KBM-7 (cell line): ENCODE data around the gene BABAM2.
"Not testable (repeated sequence)": the region's sequence is repeated elsewhere in the genome, so short reads cannot be mapped to it uniquely, and the experiment has no call there.

Source experiments
- DNase-seq: peaks from one replicate; pipeline ENCODE4 v3.0.0-alpha.2; 2015
- in situ Hi-C: fragments of 300-500 bp; cut with MboI; formaldehyde crosslinking; loops from 2 replicates; pipeline ENCODE4 v1.14.3; 2020; ENCODE audit warnings: low sequenced_read_pairs, low pct_unique_long_range_greater_than_20kb, mixed read lengths

Gene BABAM2

DNA sequence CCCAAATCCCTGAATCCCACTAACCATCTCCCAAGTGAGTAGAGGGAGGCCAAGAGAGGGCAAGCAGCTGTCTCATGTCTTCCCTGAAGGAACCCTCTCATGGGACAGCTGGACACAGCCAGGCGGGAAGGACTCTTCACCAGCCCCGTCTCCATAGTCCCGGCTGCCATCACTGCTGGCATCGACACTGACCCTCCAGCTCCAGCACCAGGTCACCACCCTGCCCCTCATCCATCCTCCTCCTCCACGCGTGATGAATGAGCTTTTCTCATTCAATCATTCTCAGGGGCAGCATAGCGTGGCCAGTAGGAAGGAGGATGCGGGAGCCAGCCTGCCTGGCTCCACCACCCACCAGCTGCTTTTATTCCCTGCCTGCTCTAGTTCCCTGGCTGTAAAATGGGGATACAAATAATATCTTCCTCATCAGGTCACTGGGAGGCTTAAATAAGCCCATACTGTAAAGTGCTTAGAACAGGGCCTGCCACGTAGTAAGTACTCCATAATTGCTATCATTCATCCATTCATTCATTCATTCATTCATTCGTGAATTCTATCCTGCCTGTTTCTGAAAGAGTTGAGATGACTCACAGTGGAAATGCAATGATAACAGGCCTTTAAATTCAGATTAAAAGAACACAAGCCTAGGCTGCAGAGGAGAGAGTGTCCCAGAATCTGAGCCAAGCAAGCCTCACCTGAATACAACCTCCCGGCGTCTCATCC lies 471.6 kb downstream of the BABAM2 start:
- in situ Hi-C loops = no loop called here
- DNase-seq = no peak

DNA sequence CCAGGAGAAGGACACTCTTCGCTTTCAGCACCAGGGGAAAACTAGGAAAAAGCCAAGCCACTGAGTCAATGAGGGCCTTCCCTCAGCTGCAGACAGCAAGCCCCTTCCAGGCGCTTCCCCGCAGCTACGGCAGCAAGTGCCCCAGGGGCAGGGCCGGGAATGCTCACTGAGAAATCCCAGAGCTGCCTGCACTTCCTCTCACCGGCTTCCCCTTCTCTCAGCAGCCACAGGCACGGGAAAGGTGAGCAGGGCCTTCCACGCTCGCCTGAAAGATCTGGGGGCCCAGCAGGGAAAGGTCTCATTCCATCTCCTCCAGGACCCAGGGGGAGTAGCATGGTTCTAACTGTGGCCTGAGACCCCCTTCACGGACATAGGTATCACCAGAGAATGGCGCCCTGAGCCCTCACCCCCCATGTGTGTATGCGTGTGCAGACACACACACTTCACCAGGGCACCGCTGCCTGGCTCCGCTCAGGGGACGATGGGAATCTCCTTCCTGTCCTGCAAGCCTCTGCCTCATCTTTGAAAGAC lies 472.5 kb downstream of the BABAM2 start:
- no peak for DNase-seq
- in situ Hi-C loops = no loop called here

DNA sequence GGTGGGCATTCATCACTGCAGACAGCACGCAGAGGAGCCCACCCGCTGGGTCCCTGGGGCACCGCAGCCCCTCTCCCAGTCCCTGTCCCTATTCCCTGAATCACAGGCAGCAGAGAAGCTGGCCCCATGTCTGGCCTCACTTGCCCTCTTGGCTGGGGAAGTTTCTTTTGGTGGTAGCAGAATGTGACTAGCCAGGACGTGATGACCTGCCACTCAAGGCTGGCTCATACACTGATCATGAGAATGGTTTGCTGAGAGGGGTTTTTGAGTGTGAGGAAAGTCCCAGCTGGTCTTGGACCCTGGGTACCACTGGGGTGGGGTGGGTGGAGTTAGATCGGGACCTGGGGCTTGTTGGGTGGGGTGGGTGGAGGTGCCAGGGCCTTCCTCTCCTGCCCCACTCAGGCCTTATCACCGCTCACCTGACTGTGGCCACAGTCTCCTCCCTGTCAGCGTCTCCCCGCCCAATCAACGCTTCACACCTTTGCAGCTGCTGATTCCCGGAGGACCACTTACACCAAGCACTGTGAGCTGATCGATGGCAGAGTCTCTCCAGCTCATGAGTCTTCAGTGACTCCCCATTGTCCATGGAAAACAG lies 473.3 kb downstream of the BABAM2 start:
- no peak for DNase-seq
- in situ Hi-C loops = no loop called here

DNA sequence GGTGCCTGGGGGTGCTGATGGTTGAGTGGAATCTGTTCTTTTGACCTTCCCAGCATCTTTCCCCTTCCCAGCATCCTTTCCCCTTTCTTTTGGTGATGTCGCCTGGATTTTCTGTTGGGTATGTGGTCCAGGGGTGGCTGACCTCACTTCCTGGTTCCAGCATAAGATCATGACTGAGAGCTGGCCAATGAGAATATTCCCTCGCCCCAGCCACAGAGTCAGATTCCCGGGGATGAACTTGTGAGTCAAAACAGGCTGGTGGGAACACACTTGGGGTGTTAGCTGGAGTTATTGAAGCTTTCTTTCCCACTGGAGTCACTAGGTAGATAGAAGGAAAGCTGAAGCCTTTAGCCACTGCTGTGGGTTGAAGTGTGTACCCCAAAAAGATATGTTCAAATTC lies 474.1 kb downstream of the BABAM2 start:
- in situ Hi-C loops = no loop called here
- no peak for DNase-seq

DNA sequence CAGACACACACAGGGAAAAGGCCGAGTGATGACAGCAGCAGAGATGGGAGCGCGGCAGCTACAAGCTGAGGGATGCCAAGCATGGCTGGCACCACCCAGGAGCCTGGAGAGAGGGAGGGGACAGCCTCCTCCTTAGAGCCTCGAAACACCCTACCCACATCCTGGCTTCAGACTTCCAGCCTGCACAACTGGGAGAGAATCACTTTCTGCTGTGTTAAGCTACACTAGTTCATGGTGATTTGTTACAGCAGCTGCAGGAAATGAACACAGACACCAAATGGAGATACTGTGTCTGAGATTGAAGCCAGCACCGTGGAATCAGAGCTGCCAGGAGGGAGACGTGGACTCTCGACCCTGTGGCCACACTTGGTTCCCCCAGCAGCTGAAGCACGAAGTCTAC lies 474.6 kb downstream of the BABAM2 start:
- no peak for DNase-seq
- in situ Hi-C loops = no loop called here

DNA sequence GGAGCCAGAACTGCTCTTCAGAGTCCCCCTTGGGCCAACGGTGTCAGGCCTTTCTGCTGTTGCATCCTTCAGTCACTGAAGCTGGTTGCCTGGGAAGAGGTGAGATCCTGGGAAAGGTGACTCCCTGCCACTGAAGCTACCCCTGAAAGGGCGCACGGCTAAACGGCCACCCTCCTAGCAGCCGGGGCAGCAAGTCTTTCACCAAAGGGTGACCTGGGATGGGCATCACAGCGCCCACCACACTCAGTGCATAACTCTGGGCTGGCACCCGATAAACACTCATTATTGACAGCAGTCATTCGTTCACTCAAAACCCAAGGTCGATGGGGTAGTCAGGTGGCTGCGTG lies 475.6 kb downstream of the BABAM2 start:
- in situ Hi-C loops = no loop called here

DNA sequence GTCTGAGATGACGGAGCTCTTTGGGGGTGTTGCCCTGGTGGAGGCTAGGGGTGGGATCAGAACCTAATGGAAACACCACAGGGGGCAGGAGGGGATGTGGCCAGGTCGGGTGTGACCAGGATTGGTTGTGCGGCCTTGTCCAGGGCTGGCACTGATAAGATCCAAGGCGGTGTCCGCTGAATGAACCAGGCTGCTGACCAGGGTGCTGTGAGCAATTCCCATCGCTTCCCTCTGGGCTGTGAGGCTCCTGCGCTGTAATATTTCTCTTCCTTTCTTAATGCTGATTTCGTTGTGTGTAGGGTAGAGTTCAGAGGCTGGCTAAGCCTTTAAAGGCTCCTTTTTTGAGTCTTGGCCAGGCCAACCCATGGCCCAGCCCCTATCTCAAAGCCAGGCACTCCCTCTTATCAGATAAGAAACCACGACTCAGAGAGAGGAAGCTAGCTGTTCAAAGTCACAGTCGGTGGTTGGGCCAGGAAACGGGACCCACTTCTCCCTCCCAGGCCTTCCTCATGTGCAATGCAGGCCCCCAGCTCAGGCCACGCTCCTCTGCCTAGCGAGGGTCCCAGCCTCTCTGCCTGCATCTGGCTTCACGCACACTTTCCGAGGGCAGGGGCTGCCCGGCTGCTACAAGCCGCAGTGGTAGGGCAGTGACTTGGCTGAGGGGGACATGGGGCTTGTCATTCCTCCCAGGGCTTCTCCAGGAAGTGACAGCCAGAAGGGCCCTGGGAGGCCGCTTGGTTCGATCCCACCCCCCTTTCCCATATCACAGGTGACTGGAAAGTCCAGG lies 476.2 kb downstream of the BABAM2 start:
- DNase-seq = peak; percentile 97
- in situ Hi-C loops = no loop called here

More for the DNA sequence above, 475.6 kb downstream of the BABAM2 start:
- no peak for DNase-seq

DNA sequence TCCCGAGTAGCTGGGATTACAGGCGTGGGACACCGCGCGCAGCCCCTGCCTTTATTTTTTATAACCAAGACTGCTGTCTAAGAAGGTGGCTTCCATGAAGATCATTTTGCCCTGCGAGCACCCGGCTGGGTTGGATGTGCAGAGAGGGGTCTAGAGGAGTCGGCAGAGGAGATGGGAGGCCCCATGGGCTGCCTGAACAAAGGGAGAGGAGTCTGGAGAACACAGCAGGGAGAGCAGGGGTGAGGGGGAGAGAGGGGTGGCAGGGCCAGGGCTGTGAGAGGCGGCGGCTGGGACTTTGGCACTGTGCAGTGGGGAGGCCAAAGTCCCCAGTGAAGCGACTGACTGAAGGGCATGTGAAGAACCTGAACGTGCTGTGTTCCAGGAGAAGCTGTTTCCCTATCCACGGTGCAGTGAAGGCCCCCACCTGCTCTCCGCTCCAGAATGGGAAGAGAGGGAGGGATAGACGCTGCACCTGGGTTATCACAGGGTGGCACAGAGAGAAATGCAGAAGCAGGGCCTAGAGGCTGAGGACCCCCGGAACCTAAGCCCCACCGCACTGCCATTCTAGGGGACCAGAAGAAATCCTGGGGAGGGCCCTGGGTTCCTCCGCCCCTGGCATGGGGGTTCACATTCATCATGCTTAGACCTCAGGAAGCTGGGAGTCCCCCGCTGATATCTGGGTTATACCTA lies 477.3 kb downstream of the BABAM2 start:
- DNase-seq = no peak
- in situ Hi-C loops = no loop called here

DNA sequence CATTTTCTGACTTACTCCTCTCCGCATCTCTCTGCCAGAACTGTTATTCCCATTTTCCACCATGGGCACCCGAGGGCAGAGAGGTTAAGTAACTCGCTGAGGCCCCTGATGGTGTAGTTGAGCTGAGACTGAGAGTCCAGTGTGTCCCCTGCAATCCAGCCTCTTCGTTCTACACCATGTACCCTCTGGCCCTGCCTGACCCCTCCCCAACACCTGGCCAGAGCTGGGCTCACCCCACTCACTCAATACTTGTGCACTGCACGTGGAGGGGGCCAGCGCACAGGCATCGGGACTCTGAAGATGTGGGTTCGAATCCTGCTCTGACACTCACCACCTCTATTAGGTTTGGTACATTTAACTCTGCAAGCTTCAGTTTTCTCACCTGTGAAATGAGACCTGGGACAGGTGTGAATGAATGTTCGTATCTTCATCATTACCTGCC lies 477.8 kb downstream of the BABAM2 start:
- no peak for DNase-seq
- in situ Hi-C loops = no loop called here

DNA sequence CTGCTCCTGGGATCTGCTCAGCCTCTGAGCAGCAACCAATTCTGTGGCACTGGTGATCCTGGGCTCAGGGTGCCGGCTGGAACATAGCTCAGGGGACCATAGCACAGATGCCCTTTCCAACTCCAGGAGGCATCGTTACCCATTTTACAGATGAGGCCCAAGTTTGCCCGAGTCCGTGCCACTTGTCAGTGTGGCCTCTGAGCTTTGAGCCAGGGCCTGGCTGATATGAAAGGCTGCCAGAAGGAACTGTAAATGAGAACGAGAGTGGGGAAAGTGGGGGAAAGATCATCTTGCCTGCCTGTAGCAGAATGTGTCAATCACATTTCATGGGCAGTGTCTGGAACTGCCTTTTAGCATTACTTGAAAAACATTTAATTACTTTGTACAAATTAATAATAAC lies 478.8 kb downstream of the BABAM2 start:
- in situ Hi-C loops = no loop called here
- DNase-seq = no peak

DNA sequence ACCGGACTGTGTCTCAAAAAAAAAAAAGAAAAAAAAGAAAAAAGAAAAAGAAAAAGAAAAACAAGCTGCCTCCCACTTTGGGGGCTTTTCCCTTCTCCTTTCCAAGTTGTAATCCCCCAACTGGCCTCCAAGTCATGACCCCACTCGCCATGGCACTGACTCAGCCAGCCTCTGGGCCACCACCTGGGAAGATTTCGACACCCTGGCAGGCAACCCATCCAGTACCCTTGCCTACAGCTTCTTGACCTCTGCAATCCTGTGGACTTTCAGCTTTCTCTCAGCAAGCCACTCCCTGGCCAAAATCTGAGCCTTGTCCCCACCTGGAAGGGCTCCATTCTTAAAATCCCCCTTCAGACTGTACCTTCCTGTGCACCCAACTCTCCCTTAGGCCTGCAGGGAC lies 479.8 kb downstream of the BABAM2 start:
- in situ Hi-C loops = no loop called here
- no peak for DNase-seq

DNA sequence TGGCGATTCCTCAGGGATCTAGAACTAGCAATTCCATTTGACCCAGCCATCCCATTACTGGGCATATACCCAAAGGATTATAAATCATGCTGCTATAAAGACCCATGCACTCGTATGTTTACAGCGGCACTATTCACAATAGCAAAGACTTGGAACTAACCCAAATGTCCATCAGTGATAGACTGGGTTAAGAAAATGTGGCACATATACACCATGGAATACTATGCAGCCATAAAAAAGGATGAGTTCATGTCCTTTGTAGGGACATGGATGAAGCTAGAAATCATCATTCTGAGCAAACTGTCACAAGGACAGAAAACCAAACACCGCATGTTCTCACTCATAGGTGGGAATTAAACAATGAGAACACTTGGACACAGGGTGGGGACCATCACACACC lies 481.2 kb downstream of the BABAM2 start:
- DNase-seq, in situ Hi-C loops: not testable (repeated sequence)

DNA sequence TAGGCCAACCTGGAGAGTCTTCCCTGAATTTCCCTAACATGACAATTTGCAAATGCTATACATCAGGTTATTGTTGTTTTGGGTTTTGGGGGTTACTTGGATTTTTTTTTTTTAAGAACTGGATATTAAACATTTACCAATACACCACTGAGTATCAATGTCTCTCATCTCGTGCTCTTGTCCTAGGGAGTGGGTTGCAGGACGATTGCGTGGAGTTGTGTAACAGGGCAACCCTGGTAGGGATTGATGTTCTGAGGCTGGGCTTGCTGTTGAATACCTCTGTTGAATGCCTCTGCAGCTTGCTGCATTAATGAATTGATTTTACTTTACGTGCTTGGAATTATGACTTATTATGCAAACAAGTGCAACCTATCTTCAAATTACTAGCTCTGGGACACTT lies 483.3 kb downstream of the BABAM2 start:
- in situ Hi-C loops = no loop called here
- DNase-seq = no peak

DNA sequence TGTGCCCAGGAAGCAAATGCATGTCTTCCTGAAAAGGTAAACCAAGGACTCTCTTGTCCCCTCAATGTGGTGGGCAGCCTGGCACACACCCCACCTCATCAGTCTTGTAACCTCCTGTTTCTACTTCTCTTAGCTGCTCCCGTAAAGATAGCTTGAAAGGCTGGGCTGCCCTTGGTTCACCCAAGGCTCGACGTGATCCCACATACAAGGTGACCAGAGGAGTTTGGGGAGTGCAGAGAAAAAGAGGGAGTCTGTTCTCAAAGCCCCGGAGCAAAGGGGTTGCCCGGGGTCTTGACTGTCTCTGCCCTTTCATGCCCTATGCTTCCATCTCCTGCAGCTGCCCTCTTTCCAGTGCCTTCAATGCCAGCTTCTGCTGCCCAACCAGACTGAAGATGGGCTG lies 483.8 kb downstream of the BABAM2 start:
- in situ Hi-C loops = no loop called here
- DNase-seq = no peak

DNA sequence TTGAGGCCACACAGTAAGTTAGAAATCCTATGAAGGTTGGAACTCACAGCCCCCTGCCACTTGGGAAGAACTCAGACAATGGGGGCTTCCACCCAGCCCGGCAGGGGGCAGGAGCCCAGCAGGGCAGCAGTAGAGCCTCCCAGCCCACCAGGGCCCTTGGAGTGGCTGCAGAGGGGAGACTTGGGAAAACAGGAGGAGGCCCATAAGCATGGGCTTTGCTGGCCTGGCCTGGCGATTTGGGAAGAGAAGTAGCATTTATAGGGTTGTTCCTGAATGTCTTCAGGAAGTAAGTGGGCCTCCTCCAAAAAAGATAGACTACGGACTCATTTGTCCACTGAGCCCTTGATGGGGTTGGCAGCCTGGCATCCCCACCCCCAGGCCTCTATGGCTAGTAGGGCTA lies 484.7 kb downstream of the BABAM2 start:
- no peak for DNase-seq
- in situ Hi-C loops = no loop called here

DNA sequence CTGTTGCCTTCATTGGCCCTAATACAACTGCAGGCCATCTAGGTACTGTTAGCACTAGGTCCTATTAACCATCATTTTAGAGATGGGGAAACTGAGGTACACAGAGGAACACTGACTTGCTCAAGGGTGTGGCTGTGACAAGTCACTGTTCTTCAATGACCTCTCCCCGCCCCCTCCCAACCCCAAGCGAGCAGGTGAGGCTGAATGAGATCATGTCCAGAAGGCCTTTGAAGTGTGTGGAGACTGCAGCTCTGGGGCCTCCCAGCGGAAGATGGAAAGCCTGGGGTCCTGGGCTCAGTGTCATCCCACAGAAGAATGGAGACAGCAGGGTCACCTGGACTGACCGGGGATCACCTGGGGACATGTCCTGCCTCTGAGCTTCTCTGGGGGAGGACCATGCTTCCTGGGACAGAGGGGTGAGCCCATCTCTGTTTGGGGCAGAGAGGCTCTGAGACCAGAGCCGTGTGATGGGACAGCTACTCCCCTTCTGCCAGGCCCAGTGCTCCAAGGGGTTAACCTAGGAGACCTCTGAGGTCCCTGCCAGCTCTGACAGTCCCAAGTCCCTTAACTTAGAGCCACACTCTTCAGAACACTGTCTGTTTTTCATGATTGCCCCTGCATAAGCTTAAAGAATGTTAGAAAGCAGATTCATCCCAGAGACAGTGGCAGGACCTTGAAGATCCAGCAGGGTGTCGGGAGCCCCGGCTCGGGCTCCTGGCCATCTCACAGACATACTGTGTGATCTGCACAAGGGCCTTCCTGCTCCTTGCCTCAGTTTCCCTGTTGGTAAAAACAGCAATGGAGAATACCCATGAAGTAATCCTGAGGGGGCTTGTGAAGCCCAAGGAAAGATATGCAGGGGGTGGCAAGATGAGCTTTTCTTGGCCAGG lies 485.5 kb downstream of the BABAM2 start:
- in situ Hi-C loops = no loop called here
- DNase-seq = no peak

DNA sequence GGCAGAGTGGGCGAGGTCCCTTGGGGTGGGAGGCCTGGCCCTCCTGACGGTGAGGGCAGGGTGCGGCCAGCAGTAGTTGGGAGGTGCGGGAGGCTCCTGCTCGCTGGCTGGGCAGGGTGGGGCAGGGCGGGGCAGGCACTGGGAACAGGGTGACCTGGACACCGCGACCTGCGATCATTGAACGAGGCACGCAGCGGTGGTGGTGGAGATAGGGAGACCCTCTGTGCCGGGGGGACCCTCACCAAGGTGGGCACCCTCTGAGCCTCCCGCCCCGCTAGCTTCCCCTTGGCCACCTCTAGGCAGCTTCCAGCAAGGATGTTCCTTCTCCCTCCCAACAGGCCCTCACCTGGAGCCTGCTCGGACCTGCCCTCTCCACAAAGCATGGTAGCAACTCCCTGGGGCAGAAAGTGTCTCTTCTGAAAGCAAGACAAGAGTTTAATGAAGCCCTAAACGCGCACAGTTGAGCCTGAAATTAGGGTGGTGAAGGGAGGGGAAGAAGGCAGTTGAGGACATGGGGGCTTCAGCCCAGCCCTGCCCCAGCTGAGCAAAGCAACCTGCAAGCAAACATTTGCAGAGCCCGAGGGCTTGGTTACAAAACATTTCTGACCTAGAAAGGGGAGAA lies 486.8 kb downstream of the BABAM2 start:
- in situ Hi-C loops = no loop called here

DNA sequence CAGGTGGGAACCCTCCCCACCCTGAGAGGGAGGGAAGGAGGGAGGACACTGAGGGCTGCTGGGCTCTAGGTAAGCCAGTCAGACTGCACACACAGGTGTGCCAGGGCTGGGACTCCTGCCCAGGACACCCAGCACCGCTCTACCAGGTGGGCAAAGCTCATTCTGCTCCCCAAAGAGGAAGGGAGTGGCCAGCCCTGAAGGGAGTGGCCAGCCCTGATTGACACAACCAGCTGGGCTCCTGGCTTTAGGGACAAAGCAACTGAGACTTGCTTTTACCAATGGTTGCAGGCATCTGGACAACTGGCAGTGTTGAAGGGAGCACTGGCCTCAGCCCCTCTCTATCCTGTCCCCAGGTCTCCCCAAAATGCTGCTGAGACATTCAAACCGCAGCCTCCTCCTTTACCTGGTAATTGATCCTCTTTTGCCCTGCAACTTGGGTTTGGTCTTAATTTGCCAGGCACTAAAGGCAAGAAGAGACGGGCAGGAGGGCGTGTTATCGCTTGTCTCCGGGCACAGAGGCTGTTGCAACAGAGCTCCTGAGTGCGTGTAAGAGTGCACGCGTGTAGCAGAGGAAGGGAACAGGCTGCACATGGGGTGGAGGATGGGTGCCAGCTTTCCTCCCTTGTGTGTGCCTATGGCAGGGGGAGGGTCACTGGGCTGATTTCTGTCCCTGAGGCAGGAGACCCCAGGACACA lies 487.6 kb downstream of the BABAM2 start:
- peak; percentile 74 for DNase-seq
- in situ Hi-C loops = no loop called here

More for the DNA sequence above, 486.8 kb downstream of the BABAM2 start:
- no peak for DNase-seq
